Activated T-helper 2 cell treated with anti-CD3 and anti-CD28 coated beads, Interferon-gamma antibody, Interleukin-2, Interleukin-4, amounts not matched to agents 10 μg/mL and 5 μg/mL and 100 μg/mL, durations not matched to agents 14 hours and 24 hours and 36 hours (primary cell): ENCODE measurements around the gene MGAT4B. TPM values are rescaled to one million over a fixed set of nuclear protein-coding genes. Genes with fewer than 3 reads are reported as not detected.
"Not testable (repeated sequence)": the region's sequence is repeated elsewhere in the genome, so short reads cannot be mapped to it uniquely, and the experiment has no call there.

Experiments used
- DNase-seq: peaks from one replicate; pipeline ENCODE4 v3.0.0; 2021; ENCODE audit warnings: low spot score
- H3K27ac Mint-ChIP-seq: one replicate; pipeline ENCODE4 v1.8.0; 2021; ENCODE audit warnings: mixed read lengths
- H3K27me3 Mint-ChIP-seq: one replicate; pipeline ENCODE4 v1.8.0; 2021; ENCODE audit warnings: low read depth, mixed read lengths
- H3K36me3 Mint-ChIP-seq: one replicate; pipeline ENCODE4 v1.8.0; 2021; ENCODE audit warnings: low read depth, mixed read lengths
- H3K4me1 Mint-ChIP-seq: one replicate; pipeline ENCODE4 v1.8.0; 2021; ENCODE audit warnings: low read depth, mixed read lengths
- H3K4me3 Mint-ChIP-seq: one replicate; pipeline ENCODE4 v1.8.0; 2021; ENCODE audit warnings: low read depth, mild to moderate bottlenecking, moderate library complexity, mixed read lengths
- H3K9me3 Mint-ChIP-seq: one replicate; pipeline ENCODE4 v1.8.0; 2021; ENCODE audit warnings: mixed read lengths
- intact Hi-C: fragments of 100-400 bp; cut with micrococcal nuclease; formaldehyde crosslinking; loops from one replicate; pipeline ENCODE4 v1.15.1; 2023
- total RNA-seq: library from RNA; stranded (reverse); gene quantifications from 2 replicates; pipeline ENCODE4 v1.2.3, GENCODE V29; 2022

Gene MGAT4B
- total RNA-seq: 135 and 139 TPM in 2 replicates

DNA sequence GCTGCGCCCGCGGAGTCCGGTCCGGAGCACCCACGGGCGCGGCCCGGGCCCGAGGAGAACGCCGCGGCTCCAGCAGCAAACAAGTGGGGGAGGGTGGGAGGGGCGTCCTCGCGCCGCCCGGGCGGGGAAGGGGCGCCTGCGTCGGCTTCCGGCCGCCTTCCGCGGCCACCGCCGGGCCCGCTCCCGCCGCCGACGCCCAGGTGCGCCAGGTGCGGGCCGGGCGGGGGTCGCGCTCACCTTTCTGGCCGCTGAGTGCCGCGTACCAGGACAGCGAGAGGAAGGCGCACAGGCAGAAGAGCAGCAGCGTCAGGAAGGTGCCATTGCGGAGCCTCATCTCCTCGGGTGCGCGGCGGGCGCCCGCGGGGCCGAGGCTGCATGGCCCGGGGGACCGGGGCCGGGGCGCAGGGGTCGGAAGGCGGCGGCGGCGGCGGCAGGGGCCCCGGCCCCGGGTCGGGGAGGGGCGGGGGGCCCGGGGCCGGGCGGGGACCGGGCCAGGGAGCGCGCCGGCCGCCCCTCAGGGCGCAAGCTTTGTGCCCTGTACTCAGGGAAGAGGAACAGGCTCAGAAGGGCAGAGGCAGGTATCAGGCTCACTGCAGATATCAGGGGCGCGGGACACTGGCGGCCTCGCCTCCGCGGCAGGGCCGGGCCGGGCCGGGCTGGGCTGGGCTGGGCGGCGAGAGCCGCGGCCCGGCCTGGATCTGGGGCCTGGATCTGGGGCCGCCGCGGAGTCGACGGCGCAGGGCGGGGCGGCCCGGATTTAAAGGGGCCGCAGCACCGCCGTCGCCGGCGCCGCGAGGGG lies at the start of gene MGAT4B:
Gene MGAT4B (minus strand): TSS at position 617 of the 799 bp plus-strand sequence. CDS start 283 bp downstream, at position 334.
- DNase-seq: peak; percentile 65
- peaks cover 30% of the 10 kb centered on the region for H3K4me1 Mint-ChIP-seq
- H3K9me3 Mint-ChIP-seq: no peaks in the 10 kb centered on the region
- H3K27ac Mint-ChIP-seq: peak within 1 kb of the TSS; percentile 72
- peaks cover 23% of the 10 kb centered on the region for H3K36me3 Mint-ChIP-seq
- H3K27me3 Mint-ChIP-seq: no peaks in the 10 kb centered on the region
- peak within 1 kb of the TSS; percentile 77 for H3K4me3 Mint-ChIP-seq
- intact Hi-C loops: loop anchor here (10.0 kb wide), 1 partner anchor 112 kb away; the partner anchor contains the start of gene CANX

DNA sequence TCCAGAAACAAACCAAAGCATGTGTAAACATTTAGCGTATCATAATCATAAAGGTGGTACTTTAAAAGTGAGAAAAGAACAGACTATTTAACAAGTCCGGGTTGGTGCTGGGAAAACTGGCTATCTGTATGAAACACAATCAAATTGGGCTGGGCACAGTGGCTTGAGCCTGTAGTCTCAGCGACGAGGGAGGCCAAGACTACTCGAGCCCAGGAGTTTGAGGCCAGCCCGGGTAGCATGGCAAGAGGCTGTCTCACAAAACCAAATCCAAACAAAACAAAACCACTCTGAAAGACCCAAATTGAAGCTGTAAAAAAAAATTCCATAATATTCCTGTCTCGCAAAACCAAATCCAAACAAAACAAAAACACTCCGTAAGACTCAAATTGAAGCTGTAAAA lies 47.7 kb upstream of the MGAT4B start:
- Mint-ChIP-seq H3K4me1 (peaks cover 8% of the 10 kb centered on the region), H3K36me3 (no peaks in the 10 kb centered on the region), H3K4me3 (no peak overlapping the region), H3K27ac (no peak overlapping the region), H3K27me3 (no peaks in the 10 kb centered on the region), H3K9me3 (no peaks in the 10 kb centered on the region)
- intact Hi-C loops: no loop called here
- no peak for DNase-seq

DNA sequence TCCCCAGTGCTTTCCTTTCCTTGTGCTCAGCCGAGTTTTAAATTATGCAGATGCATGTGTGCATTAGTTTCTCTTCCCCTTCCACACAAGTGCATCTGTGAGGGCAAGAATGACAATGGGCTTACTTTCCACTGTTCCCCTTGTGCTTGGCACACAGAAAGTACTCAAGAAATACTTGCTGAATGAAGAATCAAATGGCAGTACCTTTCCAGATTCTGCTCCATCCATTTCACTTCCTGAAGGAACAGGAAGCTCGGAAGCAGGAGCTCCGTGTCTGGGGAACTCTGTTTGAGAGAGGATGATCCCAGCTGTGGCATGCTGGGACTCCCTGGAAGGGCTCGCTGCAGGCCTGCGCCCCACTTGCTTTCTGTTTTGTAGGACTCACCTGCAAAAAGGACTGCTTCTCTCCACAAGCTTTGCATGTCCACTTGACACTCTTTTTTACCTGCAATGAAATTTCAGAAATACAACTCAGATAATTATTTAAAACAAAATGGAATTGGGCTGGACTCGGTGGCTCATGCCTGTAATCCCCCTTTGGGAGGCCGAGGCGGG lies 46.4 kb upstream of the MGAT4B start:
- Mint-ChIP-seq H3K4me1 (peaks cover 7% of the 10 kb centered on the region), H3K27ac (no peak overlapping the region), H3K9me3 (no peaks in the 10 kb centered on the region), H3K27me3 (no peaks in the 10 kb centered on the region), H3K4me3 (no peak overlapping the region), H3K36me3 (no peaks in the 10 kb centered on the region)
- intact Hi-C loops: no loop called here
- no peak for DNase-seq

DNA sequence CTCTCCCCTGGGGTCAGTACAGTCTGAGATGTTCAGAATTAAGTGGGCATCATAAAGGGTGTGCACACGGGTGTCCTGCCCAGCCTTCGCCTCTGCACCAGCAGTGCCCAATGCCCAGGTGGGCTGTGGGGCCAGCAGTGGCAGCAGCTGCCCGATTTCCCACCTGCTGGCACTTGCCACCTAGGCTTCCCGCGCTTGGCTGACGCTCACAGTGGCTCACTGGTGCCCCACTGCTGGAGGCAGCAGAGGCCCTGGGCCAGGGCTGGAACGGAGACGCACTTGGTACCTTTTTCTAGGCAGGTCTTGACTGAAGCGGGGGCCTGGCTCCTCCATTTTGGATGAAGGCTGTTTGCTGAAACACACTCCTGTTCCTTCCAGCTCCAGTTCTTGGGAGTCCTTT lies 35.0 kb upstream of the MGAT4B start:
- Mint-ChIP-seq H3K27me3 (no peaks in the 10 kb centered on the region), H3K27ac (no peak overlapping the region)
- DNase-seq: no peak

DNA sequence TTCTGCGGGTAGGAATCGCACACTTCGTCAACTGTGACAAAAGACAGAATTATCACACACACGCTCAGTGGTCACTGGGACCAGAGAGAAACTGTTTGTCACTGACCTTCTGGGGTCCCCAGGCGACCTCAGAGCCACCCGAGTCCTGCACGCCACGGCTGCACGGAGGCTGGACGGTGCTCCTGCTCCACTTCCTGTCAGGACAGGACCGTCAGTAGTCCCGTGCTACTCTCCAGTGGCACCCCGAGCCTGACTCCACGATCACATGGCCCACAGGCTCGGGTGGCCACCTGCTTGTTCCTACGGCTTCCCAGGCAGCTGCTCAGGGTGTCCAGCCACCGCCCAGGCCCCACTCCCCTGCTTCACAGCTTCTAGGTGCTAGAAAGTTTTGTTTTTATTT lies 34.1 kb upstream of the MGAT4B start:
- no peak for DNase-seq
- Mint-ChIP-seq H3K4me3 (no peak overlapping the region), H3K27ac (no peak overlapping the region), H3K4me1 (peaks cover 15% of the 10 kb centered on the region), H3K9me3 (peaks cover 4% of the 10 kb centered on the region), H3K36me3 (peaks cover 50% of the 10 kb centered on the region), H3K27me3 (no peaks in the 10 kb centered on the region)
- intact Hi-C loops: no loop called here

More for the DNA sequence above, 35.0 kb upstream of the MGAT4B start:
- Mint-ChIP-seq H3K4me1 (peaks cover 7% of the 10 kb centered on the region), H3K36me3 (peaks cover 49% of the 10 kb centered on the region), H3K4me3 (no peak overlapping the region), H3K9me3 (peaks cover 4% of the 10 kb centered on the region)
- intact Hi-C loops: no loop called here

DNA sequence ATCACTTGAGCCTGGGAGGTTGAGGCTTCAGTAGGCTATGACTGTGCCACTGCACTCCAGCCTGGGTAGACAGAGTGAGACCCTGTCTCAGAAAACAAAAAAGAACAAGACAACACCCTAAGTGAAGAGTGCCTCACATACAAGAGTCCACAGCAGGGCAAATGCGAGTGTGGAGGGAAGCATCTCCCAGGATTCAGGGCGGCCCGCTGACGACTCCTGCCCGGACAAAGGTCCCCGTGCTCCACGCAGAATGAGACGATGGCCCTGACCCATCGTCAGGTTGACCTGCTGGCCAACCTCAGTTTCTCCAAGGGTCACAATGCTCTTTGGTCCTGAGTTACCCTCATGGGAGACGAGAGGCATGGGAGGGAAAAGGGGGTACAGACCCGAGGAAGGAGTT lies 33.7 kb upstream of the MGAT4B start:
- Mint-ChIP-seq H3K4me3 (no peak overlapping the region), H3K36me3 (peaks cover 53% of the 10 kb centered on the region), H3K27ac (no peak overlapping the region), H3K4me1 (peaks cover 15% of the 10 kb centered on the region), H3K27me3 (no peaks in the 10 kb centered on the region), H3K9me3 (peaks cover 4% of the 10 kb centered on the region)
- DNase-seq: no peak
- intact Hi-C loops: no loop called here

DNA sequence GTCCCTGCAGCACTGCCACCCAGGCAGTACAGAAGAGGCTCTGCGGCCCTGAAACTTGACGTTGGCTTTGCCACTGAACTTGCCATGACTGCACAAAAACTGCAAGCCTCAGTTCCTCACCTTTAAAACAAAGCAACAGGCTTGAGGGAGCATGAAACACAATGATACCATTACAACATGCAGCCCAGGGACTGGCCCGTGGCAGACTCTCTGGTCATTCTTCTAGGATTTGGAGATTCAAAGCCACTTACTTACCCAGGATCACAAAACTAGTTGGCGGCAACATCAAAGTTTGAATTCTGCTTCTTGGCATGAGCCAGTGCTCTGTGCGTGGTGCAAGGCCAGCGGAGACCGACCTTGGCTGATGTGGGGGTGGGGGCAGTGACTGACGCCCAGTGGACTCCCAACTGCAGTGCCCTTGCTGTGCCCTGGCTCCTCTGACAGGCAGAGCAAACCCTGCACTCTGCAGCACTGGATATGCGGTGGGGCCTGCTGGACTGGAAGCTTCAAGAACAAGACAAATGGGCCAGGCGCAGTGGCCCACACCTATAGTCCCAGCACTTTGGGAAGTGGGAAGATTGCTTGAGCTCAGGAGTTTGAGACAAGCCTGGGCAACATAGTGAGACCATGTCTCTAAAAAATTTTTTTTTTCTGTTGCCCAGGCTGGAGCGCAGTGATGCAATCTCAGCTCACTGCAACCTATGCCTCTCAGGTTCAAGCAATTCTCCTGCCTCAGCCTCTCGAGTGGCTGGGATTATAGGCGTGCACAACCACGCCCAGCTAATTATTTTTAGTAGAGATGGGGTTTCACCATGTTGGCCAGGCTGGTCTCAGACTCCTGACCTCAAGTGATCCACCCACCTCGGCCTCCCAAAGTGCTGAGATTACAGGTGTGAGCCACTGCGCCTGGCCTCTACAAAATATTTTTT lies 32.9 kb upstream of the MGAT4B start:
- DNase-seq: no peak
- Mint-ChIP-seq H3K9me3 (no peaks in the 10 kb centered on the region), H3K27me3 (no peaks in the 10 kb centered on the region), H3K4me3 (no peak overlapping the region), H3K4me1 (peaks cover 15% of the 10 kb centered on the region), H3K36me3 (peaks cover 53% of the 10 kb centered on the region), H3K27ac (no peak overlapping the region)
- intact Hi-C loops: loop anchor here (5.0 kb wide), 1 partner anchor 37 kb away; no protein-coding TSS in a partner anchor

DNA sequence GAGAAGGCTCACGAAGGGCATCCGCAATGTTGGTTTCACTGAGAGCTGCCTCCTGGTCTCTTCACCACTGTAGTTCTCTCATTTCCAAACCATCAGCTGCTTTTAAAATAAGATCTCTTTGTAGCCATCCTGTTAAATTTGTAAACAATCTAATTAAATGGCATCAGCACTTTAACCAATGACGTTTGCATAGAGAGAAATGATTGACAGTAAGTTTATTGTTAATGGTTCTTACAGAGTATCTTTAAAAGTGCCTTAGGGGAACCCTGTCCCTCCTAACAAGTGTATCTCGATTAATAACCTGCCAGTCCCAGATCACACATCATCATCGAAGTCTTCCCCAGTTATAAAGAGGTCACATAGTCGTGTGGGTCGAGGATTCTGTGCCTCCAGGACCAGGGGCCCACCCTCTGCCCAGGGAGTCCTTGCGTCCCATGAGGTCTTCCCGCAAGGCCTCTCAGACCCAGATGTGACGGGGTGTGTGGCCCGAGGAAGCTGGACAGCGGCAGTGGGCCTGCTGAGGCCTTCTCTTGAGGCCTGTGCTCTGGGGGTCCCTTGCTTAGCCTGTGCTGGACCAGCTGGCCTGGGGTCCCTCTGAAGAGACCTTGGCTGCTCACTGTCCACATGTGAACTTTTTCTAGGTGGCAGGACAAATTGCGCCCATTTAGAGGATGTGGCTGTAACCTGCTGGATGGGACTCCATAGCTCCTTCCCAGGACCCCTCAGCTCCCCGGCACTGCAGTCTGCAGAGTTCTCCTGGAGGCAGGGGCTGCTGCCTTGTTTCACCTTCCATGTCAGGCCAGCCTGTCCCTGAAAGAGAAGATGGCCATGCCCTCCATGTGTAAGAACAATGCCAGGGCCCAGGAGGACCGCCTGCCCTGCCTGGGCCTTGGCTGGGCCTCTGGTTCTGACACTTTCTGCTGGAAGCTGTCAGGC lies 30.7 kb upstream of the MGAT4B start:
- no peak for DNase-seq
- Mint-ChIP-seq H3K36me3 (peaks cover 67% of the 10 kb centered on the region), H3K27me3 (no peaks in the 10 kb centered on the region), H3K4me1 (peaks cover 15% of the 10 kb centered on the region), H3K27ac (peak overlapping the region; percentile 89), H3K4me3 (no peak overlapping the region), H3K9me3 (no peaks in the 10 kb centered on the region)
- intact Hi-C loops: loop anchor here (2.0 to 5.0 kb wide), 2 partner anchors 17 to 35 kb away; partner anchors contain the start of gene SQSTM1

DNA sequence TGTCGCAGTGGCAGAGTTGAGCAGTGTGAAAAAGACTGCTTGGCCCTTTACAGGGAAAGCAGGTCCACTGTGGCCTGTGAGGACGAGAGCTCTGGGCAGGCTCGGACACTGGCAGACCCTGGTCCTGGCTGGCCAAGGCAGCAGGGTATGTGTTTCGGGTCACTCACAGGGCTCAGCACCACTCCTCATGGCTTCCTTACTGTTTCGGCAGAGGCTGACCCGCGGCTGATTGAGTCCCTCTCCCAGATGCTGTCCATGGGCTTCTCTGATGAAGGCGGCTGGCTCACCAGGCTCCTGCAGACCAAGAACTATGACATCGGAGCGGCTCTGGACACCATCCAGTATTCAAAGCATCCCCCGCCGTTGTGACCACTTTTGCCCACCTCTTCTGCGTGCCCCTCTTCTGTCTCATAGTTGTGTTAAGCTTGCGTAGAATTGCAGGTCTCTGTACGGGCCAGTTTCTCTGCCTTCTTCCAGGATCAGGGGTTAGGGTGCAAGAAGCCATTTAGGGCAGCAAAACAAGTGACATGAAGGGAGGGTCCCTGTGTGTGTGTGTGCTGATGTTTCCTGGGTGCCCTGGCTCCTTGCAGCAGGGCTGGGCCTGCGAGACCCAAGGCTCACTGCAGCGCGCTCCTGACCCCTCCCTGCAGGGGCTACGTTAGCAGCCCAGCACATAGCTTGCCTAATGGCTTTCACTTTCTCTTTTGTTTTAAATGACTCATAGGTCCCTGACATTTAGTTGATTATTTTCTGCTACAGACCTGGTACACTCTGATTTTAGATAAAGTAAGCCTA lies 29.8 kb upstream of the MGAT4B start:
- DNase-seq: peak; percentile 64
- Mint-ChIP-seq H3K9me3 (no peaks in the 10 kb centered on the region), H3K27ac (peak overlapping the region; percentile 89), H3K4me1 (peaks cover 15% of the 10 kb centered on the region), H3K27me3 (no peaks in the 10 kb centered on the region), H3K4me3 (peak overlapping the region; percentile 22), H3K36me3 (peaks cover 70% of the 10 kb centered on the region)
- intact Hi-C loops: loop anchor here (1.0 to 5.0 kb wide), 3 partner anchors 16 to 34 kb away; partner anchors contain the start of genes MRNIP and SQSTM1

DNA sequence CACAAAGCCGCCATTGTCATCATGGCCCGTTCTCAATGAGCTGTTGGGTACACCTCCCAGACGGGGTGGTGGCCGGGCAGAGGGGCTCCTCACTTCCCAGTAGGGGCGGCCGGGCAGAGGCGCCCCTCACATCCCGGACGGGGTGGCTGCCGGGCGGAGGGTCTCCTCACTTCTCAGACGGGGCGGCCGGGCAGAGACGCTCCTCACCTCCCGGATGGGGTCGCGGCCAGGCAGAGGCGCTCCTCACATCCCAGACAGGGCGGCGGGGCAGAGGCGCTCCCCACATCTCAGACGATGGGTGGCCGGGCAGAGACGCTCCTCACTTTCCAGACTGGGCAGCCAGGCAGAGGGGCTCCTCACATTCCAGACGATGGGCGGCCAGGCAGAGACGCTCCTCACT lies 28.2 kb upstream of the MGAT4B start:
- not testable (repeated sequence) for H3K4me3 Mint-ChIP-seq, H3K27me3 Mint-ChIP-seq, H3K27ac Mint-ChIP-seq, H3K9me3 Mint-ChIP-seq, DNase-seq
- intact Hi-C loops: loop anchor here (5.0 kb wide), 1 partner anchor 33 kb away; no protein-coding TSS in a partner anchor
- peaks cover 73% of the 10 kb centered on the region for H3K36me3 Mint-ChIP-seq
- H3K4me1 Mint-ChIP-seq: peaks cover 15% of the 10 kb centered on the region

DNA sequence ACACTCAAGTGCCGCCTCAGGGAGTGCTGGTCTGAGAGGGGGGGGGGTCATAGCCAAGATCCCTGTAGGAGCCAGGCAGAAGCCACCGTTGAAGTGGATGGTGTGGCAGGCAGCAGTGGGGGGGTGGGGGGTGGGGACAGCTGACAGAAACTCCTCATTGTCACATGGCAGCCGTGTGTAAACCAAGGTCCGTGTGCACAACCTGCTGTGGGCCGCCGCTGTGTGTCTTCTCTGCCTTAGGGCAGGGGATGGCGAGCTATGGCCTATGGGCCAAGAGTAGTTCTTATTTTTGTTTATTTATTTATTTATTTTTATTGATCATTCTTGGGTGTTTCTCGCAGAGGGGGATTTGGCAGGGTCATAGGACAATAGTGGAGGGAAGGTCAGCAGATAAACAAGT lies 27.5 kb upstream of the MGAT4B start:
- no peak overlapping the region for H3K4me3 Mint-ChIP-seq
- H3K4me1 Mint-ChIP-seq: peaks cover 17% of the 10 kb centered on the region
- intact Hi-C loops: no loop called here
- H3K27ac Mint-ChIP-seq: no peak overlapping the region
- DNase-seq: no peak
- no peaks in the 10 kb centered on the region for H3K27me3 Mint-ChIP-seq
- H3K36me3 Mint-ChIP-seq: peaks cover 76% of the 10 kb centered on the region
- no peaks in the 10 kb centered on the region for H3K9me3 Mint-ChIP-seq
